Fibroblast of skin of right biceps (primary cell): Measurements from ENCODE around the gene VAV1.
A peak's percentile ranks its signal among the peaks of the same experiment; 100 is the strongest.
"Not testable (repeated sequence)": the region's sequence is repeated elsewhere in the genome, so short reads cannot be mapped to it uniquely, and the experiment has no call there.

Experiments used
- DNase-seq: peaks from one replicate; pipeline ENCODE4 v3.0.0-alpha.2; 2013

The VAV1 gene

DNA sequence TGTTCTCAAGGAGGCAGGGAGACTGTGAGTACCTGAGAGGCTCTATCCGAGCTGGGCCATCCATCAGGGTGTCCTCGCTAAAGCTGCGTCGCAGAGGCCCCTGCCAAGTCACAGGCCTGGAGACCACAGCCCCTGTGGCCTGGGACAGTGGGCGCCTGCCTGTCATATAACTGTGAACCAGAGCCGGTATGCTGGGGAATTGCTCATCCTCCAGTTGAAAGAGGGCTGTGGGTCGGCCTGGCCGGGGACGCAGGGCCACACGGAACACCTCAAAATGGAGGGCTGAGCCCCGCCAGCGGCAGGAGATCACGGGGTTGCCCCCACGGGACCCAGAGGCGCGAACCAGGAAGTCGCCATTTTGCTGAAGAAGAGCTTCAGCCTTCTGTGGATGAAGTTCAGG lies 11.9 kb upstream of the VAV1 start:
- no peak for DNase-seq

DNA sequence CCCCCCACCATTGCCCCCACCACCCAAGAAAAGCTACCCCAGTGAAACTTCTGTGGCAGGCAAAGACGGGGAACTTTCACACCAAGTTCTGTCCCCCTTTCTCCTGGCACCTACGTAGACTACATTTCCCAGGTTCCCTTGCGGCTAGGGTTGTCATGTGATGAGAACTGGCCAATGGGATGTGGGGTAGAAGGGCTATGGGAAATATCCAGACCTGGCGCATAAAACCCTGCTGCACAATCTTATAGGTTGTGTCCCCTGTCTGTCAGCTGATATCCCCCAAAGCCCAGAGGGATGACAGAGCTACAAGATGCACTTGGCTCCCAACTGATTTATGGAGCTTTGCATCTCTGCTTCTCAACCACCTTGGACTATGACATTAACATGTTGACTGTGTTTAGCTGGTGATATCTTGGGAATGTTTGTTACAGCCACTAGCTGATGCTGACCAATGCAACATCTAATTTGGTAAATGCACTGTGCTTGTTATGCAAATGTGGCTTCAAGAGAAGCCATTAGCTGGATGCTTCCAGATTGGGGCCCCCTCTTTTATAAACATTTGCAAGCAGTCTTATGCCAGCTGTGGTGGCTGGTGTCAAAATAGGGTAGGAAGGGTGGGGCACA lies 11.3 kb upstream of the VAV1 start:
- DNase-seq: no peak

DNA sequence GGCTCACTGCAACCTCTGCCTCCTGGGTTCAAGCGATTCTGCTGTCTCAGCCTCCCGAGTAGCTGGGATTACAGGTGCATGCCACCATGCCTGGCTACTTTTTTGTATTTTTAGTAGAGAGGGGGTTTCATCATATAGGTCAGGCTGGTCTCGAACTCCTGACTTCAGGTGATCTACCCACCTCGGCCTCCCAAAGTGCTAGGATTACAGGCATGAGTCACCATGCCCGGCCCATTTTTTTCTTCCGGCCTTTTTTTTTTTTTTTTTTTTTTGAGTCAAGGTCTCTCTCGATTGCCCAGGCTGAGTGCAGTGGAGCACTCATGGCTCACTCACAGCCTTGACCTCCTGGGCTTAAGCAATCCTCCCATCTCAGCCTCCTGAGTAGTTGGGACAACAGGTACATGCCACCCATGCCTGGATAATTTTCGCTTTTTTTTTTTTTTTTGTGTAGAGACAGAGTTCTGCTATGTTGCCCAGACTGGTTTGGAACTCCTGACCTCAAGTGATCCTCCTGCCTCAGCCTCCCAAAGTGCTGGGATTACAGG lies 10.2 kb upstream of the VAV1 start:
- not testable (repeated sequence) for DNase-seq

DNA sequence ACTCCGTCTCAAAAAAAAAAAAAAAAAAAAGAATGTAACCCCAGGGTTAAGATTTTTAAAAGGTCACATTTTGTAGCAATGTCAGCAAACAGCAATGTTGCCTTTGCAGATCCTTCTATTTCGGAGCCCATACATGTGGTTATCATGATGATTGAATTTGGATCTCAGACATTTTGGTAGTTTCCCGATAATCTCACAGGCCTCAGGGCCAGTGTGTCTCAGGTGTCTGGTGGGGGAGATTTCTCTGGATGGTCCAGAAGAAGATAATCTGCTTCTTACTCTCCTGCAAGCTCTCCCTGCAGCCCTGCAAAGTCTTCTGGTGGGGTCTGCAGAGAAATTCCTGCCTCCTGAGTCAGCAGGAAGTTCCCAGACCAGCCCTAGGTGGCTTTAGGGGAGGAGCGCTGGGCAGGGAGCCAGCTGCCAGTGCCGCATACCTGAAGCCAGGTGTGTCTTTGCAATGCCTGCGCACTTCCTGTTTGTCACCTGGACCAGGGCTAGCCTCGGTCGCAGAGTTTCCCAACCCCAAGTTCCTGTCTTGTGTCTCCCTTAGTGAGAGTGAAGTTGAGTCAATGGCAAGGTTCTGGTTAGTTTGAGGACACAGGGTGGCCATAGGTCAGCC lies 6.7 kb upstream of the VAV1 start:
- peak; percentile 32 for DNase-seq

DNA sequence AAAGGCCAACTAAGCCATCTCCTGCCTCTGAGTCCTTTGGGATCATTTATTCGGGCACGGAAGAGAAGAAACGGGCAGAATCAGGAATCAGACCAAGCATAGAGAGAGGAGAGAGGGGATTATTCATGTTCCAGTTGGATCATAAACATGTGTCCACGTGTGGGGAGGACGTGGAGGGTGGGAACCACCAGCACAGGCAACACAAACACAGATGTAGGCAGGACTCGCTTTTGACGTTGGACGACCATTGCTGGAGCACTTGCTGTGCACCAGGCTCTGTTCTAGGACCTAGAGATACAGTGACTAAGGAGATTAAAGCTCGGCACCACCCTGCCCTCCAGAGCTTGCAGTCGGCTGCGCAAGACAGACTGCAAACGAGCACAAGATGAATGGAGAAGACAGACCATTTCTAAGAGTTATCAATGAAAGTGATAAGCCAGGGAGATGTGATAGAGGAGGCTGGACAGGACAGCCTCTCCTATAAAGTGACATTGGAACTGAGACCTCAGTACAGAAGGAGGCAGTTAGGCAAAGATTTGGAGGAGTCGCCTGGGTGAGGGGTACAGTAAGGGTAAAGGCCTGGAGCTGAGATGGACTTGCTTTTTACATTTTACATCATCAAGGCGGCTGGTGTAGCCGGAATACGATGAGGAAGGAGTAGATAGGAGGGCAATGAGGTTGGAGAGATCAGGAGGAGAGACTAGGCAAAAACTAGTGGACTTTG lies 6.0 kb upstream of the VAV1 start:
- DNase-seq: no peak

DNA sequence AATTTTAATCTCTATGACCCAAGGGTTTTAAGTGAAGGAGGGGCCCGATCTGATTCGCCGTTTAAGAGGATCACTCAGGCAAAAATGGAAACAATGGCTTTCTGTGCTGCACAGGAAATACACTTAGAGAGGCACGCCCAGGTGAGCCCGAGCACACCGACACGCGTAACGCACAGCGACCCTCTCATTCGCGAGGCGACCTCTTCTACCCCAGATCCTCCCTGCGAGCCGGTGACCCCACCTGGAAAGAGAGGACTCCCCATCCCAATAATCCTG lies 5.5 kb upstream of the VAV1 start:
- no peak for DNase-seq

DNA sequence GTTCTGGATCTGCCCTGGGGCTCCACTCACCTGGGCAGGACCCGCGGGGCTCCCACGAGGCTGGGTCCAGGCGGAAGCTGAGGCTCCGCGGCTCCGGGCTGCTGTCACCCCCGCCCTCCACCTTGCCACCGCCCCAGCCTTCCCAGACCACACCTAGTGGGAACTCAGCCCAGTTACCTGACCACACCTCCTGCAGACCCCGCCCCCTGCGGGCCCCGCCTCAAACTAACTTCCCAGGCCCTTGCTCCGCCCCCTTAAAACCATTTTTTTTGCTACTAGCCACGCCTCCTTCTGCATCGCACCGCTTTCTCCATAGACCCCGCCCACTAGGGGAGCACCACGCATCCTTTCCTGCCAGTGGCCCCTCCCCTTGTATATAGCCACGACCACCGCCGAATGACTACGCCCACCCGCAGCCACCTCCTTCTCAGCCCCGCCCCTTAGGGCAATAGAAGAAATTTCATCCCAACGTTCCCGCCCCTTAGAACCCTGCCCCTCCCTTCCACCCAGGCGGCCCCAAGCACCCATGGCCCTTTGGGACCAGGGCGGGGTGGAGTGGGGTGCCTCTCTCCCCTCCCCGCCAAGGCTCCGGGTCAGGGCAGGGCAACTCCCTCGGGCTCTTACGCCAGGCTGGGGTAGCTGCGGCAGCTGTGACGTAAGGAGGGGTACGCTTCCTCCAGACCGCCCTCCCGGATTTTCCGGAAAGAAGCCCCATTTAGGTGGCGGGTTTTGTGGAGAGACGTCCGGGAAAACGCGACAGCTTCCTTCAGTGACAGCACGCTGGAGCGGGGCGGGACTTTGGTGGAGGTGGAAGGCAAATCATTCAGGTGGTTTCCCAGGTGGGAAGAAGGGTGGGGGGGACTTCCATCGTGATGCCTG lies 4.9 kb upstream of the VAV1 start, which contains the start of gene SH2D3A:
Gene SH2D3A (minus strand): TSS at position 79 of the 879 bp plus-strand sequence. CDS start 3,687 bp downstream, outside the sequence.
- DNase-seq: peak; percentile 28

DNA sequence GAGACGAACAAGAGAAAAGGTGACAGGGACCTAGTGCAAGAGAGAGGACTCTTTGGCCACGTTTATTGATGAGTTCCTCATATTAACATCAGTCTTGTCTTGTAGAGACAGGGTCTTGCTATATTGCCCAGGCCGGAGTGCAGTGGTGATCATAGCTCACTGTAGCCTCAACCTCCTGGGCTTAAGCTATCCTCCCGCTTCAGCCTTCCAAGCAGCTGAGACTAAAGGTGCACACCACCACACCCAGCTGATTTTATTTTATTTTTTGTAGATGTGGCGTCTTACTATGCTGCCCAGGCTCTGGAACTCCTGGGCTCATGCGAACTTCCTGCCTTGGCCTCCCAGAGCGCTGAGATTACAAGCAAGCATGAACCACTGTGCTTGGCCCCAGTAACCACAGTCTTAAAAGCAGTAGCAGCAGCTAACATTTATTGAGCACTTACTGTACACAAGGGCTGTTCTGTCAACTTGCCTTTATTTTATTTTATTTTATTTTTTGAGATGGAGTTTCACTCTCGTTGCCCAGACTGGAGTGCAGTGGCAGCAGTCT lies 4.2 kb upstream of the VAV1 start:
- DNase-seq: no peak

DNA sequence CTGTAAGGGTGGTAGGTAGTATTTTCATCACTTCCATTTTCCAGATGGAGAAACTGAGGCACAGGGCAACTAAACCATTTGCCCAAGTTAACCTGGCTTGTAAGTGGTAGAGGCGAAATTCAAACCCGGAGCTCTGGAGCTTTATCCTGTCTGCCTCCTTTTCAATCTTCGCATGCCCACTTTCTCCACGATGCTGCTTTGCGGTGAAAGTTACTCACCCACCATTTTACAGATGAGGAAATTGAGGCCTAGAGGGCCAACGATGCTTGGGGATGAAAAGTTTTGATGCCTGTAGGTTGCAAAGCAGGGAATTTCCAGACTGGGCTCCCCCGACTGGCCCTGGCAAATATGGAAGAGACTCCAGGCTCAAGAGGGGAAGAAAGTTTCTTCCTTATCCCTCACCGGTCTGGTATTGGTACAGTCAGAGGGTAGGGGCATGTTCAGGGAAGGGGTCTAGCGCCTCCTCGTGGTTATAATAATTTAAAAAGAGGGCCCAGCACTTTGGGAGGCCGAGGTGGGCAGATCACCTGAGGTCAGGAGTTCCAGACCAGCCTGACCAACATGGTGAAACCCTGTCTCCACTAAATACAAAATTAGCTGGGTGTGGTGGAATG lies 3.4 kb upstream of the VAV1 start:
- DNase-seq: no peak

DNA sequence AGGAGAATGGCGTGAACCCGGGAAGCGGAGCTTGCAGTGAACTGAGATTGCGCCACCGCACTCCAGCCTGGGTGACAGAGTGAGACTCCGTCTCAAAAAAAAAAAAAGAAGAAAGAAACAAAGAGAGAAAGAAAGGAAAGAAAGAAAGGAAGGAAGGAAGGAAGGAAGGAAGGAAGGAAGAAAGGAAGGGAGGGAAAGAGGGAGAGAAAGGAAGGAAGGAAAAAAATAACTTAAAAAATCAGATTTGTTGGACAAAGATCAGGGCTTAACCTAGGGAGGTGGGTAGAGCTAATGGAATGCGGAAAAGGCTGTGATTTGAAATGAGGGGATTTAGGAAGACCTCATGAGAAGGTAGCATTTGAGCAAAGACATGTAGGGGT lies 870 bp upstream of the VAV1 start:
- not testable (repeated sequence) for DNase-seq

DNA sequence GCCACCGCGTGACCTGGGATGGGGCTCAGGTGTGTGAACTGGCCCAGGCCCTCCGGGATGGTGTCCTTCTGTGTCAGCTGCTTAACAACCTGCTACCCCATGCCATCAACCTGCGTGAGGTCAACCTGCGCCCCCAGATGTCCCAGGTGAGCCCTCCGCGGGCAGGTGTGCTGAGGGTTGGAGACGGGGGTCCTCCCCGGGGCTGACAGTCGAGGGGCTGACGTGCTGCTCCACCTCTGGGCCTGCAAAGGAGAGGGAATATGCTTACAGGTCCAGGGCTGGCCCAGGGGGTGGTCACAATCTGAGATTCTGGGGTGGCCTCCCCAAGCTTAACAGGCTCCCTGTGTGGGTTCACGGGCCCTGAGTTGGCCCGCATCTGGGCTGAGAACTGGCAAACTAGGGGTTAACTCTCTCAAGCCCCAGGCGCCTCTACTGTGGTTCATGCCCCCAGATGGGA lies 386 bp downstream of the VAV1 start:
- DNase-seq: no peak

DNA sequence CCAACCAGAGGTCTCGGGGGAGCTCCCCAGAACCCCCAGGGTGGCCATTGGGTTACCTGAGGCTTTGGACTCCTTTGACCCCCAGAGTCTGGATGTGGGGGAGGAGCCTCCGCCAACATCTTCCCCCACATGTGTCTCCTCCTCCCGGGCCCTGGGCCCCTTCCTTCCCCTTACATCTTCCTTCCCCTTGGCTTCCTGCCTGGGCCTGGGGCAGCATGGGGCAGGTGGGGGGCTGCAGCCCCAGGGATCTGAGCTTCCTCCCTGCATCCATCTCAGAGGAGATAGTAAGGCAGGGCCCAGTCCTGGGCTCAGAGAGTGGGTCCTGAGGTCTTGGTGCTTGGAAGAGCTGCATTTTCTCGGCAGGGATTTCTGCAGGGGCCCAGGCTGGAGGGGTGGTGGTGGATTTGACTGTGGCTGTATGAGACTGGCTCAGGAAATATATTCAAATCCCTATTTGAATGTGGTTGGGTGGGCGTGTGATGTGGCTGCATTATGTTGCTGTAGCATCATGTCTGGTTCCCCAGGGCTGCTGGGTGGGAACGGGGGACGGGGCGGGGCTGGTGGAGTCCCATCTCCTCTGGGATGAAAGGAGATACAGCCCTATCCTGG lies 919 bp downstream of the VAV1 start:
- no peak for DNase-seq

DNA sequence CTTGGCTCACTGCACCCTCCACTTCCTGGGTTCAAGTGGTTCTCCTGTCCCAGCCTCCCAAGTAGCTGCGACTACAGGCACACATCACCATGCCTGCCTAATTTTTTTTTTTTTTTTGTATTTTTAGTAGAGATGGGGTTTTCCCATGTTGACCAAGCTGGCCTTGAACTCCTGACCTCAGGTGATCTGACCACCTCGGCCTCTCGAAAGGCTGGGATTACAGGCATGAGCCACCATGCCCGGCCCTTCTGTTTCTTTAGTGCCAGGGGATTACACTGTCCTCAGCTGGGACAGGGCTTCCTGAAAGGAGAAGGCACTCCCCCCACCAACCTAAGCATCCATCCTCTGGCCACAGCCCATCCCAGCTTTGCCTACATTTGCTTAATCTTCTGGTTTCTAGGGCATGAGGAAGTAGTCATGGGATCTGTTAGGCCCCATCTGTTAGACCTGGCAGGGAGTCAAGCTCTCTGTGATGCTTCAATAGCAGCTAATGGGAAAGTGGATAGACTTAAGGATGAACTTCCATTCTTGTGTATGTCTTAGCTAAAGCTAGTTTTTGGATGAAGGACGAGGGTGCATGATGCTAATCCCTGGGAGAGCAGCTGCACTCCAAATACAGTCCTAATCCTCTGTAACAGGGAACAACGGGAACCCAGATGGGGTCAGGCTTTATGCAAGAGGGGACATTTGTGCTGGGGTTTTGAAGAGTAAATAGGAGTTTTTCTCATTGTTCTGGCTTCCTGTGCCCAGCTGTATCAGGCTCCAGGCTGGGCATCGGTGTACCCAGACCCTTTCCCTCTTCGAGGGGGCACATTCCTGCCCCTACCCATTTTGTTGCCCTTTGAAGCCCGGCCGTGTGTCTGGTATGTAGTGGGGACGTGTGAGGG lies 2.6 kb downstream of the VAV1 start:
- DNase-seq: no peak

DNA sequence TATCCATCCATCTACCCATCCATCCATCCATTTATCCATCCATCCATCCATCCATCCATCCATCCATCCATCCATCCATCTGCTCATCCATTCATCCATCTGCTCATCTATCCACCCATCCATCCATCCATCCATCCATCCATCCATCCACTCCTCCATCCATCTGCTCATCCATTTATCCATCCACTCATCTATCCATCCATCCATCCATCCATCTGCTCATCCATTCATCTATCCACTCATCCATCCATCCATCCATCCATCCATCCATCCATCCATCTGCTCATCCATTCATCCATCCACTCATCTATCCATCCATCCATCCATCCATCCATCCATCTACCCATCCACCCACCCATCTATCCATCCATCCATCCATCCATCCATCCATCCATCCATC lies 3.5 kb downstream of the VAV1 start:
- DNase-seq: not testable (repeated sequence)

DNA sequence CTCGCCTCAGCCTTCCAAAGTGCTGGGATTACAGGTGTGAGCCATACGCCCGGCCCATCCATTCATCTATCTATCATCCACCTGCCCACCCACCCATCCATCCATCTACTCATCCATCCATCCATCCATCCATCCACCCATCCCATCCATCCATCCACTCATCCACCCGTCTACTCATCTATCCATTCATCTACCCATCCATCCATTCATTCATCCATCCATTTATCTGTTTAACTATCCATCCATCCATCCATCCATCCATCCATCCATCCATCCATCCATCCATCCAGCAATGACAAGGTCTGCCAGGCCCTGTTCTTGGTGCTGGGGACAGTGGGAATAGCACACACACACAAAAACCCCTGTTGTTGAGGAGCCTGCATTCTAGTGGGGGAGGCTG lies 4.5 kb downstream of the VAV1 start:
- DNase-seq: no peak

DNA sequence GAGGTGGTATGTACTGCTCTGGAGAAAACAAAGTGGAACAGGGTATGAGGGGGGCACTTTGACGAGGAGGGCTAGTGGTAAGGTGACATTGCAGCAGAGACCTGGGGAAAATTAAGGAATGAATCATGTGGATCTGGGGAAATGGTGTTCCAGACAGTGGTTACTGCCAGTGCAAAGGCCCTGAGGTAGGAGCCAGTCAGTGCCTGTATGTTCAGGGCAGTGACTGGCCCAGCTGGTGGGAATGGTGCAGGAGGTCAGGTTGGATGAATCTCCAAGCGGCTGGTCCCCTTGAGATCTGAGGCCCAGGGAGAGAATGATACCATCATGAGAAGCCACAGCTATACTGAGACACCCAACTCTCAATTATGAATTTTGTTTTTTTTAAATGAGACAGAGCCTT lies 4.9 kb downstream of the VAV1 start:
- DNase-seq: no peak

DNA sequence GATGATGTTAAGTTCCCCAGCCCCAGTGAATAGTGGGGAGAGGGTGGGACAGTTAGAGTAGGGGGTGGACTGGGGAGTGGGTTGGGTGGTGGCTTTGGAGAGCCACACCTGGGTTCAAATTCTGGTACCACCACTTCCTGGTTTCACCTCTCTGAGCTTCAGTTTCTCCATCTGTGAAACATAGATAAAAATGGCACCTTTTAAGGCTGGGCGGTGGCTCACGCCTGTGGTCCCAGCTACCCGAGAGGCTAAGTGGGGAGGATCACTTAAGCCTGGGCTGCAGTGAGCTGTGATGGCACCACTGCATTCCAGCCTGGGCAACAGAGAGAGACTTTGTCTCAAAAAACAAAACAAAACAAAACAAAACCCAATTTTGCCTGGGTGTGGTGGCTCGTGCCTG lies 5.9 kb downstream of the VAV1 start:
- no peak for DNase-seq

DNA sequence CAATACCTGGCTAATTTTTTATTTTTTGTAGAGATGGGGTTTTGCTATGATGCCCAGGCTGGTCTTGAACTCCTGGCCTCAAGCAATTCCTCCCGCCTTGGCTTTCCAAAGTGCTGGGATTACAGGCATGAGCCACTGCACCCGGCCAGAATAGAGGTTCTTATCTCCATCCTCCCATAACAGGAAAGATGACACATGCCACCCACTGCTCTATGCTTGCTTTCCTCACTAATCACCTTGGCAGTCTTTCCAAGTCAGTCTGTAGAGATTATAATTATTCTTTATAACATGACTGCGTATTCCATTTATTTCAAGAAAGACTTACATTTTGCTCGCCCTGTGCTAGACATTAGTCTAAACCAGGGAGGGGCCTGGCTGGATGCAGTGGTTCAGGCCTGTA lies 6.7 kb downstream of the VAV1 start:
- no peak for DNase-seq

DNA sequence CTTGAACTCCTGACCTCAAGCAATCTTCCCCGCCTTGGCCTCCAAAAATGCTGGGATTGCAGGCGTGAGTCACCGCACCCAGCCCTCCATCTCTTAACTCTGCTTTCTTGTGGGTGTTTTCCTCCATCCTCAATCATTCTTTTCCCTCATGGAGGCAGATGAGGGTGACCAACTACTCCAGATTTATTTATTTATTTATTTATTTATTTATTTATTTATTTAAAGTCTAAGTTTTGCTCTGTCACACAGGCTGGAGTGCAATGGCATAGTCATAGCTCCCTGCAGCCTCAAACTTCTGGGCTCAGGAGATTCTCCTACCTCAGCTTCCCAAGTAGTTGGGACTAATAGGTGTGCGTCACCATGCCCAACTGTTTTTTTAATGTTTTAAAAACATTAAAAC lies 14.9 kb downstream of the VAV1 start:
- no peak for DNase-seq

DNA sequence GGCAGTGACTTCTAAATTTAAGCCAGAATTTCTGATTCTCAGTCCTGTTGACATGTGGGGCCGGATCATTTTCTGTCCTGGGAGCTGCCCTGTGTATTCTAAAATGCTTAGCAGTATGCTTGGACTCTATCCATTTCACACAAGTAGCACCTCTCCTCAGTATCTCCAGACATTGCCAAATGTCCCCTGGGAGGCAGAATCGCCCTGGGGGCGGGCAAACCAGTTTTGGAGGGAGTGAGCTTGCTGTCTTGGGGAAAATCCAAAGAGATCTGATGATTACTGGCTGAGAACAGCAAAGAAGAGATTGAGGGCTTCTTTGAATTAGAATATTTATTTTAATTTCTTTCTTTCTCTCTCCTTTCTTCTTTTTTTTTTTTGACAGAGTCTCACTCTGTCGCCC lies 16.4 kb downstream of the VAV1 start:
- no peak for DNase-seq
